HG02973 (cell line): Measurements from ENCODE around the gene HMHB1.

ENCODE experiments used
- ATAC-seq: cut with Tn5 transposase; IDR thresholded peaks from one replicate; pipeline ENCODE4 v1.9.1; 2021; ENCODE audit warnings: moderate library complexity; ENCODE audit not compliant: unreplicated experiment

The HMHB1 gene

DNA sequence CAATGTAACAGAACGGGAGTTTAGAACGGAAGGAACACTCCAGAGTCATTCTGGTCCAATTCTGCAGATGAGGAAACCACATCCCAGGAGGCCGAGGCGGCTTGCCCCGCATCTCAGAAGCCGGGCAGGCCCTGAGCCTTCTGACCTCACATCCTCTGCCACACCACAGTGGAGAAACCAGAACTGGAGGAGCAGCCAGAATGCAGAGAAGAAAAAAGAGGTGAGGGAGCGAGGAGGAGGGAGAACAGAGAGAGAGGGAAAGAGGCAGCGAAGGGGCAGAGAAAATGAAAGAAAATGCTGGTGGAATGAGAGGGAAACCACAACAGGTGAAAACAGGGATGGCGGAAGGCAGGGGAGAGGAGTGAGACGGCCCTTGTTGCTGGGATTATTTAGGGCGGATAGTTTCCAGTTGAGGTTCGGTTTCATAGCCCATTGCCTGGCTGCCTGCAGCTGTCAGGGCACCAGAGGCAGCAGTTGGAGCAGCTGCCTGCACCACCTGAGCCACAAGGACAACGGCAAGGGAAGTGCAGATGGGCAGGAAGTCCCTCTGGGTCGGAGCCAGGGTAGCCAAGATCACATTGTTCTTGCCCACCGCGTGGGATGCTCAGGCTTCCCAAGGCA, at the start of gene HMHB1:
Gene HMHB1, plus strand, starts transcription at position 77 of the 621 bp plus-strand sequence.
- no peak for ATAC-seq

- ATAC-seq = no peak
Observed at GRCh38 chr5:143762636-143763220, 49.2 kb upstream of the HMHB1 start.

DNA sequence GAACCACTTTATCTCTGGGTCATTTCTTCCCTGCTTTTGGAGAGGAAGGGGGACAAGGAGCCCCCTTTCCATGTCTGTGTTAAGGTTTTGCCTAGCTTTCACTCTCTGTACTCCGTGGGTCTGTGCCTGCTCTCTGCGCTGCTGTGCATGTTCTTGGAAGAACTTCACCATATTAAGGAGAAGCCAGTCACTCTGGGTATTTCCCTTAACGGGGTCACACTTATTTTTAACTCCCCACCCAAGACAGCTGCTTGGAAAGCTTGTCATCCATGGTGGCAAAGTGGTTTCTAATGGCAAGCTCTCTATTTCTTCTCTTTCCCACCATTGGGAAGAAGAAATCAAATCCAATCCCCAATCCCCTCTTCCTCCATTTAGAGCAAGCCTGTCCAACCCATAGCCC, 44.8 kb upstream of the HMHB1 start:
- no peak for ATAC-seq

- ATAC-seq = no peak
Observed at GRCh38 chr5:143769026-143769786, 42.8 kb upstream of the HMHB1 start.

DNA sequence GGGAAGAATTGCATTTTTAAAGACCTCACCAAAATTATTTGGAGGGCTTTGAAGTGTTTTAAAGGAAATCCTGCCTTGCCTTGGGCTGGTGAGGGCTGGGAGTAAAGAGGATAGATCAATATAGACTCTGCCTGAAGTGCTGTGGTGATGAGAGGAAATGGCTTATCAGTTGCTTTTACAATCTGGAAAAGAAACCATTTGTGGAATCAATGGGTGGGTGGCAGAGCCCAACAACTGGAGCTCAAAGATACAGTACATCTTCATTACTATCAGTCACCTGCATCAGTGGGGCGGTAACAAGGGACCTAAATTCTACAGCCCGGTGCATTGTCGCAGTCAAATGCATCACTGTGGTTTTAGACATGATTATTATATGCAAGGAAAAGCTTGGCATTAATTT, 41.5 kb upstream of the HMHB1 start:
- no peak for ATAC-seq

- no peak for ATAC-seq
Observed at GRCh38 chr5:143771189-143771588, 40.8 kb upstream of the HMHB1 start.

- no peak for ATAC-seq
Observed at GRCh38 chr5:143771602-143772001, 40.4 kb upstream of the HMHB1 start.

- no peak for ATAC-seq
Observed at GRCh38 chr5:143772621-143773020, 39.3 kb upstream of the HMHB1 start.

- no peak for ATAC-seq
Observed at GRCh38 chr5:143775258-143775657, 36.7 kb upstream of the HMHB1 start.

GRCh38 chr5:143776951-143777350, 35.0 kb upstream of the HMHB1 start:
- no peak for ATAC-seq

DNA sequence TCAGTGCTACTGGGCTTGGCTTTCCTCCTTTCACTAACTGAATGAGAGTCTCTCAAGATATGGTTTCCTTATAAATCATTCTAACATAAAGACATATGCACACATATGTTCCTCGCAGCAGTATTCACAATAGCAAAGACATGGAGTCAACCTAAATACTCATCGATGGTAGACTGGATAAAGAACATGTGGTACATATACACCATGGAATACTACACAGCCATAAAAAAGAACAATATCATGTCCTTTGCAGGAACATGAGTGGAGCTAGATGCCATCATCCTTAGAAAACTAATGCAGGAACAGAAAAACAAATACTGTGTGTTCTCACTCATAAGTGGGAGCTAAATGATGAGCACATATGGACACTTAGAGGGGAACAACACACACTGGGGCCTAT, 32.5 kb upstream of the HMHB1 start:
- no peak for ATAC-seq

GRCh38 chr5:143781993-143782520, 29.9 kb upstream of the HMHB1 start:
- no peak for ATAC-seq

DNA sequence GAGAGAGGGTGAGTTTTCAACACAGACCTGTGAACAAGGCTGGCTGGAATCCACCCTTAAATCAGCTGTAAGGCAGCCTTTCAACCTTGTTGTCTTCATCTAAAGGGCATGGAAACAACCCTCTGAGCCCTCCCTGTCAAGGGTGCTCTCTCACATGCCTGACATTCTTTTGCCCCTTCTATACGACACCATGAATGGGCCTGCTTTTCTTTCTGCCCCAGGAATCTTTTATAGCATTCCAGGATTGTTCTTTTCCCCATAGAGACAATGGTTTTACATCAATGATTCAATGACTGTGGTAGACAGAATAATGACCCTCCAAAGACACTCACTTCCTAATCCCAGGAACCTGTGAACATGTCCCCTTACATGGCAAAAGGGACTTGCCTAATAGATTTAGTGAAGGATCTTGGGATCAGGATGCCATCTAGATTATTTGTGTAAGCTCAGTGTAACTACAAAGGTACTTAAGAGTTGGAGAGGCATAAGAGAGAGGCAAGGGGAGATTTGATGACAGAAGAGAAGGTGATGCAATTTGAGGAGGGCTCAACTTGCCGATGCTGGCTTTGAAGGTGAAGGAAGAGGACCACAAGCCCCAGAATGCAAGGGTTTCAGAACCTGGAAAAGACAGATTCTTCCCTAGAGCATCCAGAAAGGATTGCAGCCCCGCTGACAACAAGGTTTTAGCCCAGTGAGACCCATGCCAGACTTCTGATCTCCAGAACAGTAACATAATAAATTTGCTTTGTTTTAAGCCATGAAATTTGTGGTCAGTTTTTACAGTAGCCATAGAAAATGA, 29.2 kb upstream of the HMHB1 start:
- no peak for ATAC-seq

DNA sequence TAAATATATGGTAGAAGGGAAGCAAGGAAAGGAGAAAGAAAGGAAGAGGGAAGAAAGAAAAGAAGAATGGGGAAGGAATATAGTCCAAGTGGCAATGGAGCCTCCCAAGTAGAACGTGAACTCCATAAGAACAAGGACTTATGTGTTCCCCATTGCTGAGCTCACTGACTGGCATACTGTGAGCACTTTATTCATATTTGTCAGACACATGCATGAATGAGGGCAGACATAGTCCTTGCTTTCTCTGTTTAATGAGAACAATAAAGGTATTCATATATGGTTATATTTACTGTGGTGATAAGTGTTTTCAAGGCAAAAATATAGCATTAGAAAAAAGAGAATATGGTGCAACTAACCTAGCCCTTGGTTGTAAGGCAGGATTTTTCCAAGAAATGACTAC, 23.6 kb upstream of the HMHB1 start:
- ATAC-seq = no peak

DNA sequence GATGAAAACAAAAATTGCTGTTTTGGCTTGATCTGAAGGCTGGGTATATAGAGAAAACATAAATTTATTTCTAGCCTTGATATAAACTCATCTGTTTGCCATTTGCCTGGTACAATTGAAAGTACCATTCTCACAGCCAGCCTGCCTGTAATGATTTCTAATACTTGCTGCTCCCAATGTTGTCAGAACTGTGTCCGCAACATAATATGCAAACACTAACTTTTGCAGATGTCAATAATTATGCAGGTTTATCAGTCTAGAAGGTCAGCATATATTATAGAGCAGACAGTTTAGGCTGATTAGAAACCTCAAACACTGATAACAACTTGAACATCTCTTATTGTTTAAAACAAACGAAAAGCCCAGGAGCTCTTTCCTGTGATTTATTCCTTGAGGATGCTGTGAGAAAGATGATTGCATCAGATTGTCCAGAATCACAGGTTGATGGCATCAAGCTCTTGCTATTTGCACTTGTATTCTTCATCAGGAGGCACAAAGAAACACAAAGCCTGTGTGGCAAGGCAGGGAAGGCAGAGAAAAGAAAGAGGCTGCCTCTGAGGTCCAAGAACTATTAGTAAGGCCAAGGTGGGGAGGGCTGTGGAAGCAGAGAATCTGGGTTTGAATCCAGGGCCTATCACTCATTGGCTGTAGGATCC, 21.4 kb upstream of the HMHB1 start:
- ATAC-seq = no peak

GRCh38 chr5:143791848-143792731, 19.9 kb upstream of the HMHB1 start:
- ATAC-seq = peak; percentile 55

- no peak for ATAC-seq
Observed at GRCh38 chr5:143793249-143793648, 18.7 kb upstream of the HMHB1 start.

GRCh38 chr5:143796125-143796524, 15.8 kb upstream of the HMHB1 start:
- no peak for ATAC-seq

GRCh38 chr5:143796753-143797152, 15.2 kb upstream of the HMHB1 start:
- no peak for ATAC-seq

- no peak for ATAC-seq
Observed at GRCh38 chr5:143800715-143801114, 11.2 kb upstream of the HMHB1 start.
